NCI-H774 (cell line): ENCODE results near the gene RAD51B.
"Not testable (repeated sequence)": the region's sequence is repeated elsewhere in the genome, so short reads cannot be mapped to it uniquely, and the experiment has no call there.

Experiments used
- DNase-seq: peaks from one replicate; lab custom pipeline; 2025; lab: John Stamatoyannopoulos, UW

Gene RAD51B

GRCh38 chr14:67984274-67984673 is 164.7 kb downstream of the RAD51B start:
- no peak for DNase-seq

- no peak for DNase-seq
These were observed 166.7 kb downstream of the RAD51B start for GRCh38 chr14:67986131-67986841.

- DNase-seq, result no peak
These were observed 168.0 kb downstream of the RAD51B start for GRCh38 chr14:67987606-67988005.

- DNase-seq, result not testable (repeated sequence)
These were observed 168.6 kb downstream of the RAD51B start for GRCh38 chr14:67988210-67988609.

GRCh38 chr14:67990576-67990975 is 171.0 kb downstream of the RAD51B start:
- DNase-seq, result no peak

GRCh38 chr14:67994531-67994930 is 175.0 kb downstream of the RAD51B start:
- no peak for DNase-seq

GRCh38 chr14:67996235-67996634 is 176.7 kb downstream of the RAD51B start:
- no peak for DNase-seq

GRCh38 chr14:67998834-67999233 is 179.3 kb downstream of the RAD51B start:
- DNase-seq, result no peak

GRCh38 chr14:67999290-67999689 is 179.7 kb downstream of the RAD51B start:
- no peak for DNase-seq

- DNase-seq, result no peak
These were observed 180.3 kb downstream of the RAD51B start for GRCh38 chr14:67999705-68000384.

GRCh38 chr14:68000511-68000910 is 180.9 kb downstream of the RAD51B start:
- no peak for DNase-seq

GRCh38 chr14:68008491-68008890 is 188.9 kb downstream of the RAD51B start:
- DNase-seq, result no peak

GRCh38 chr14:68011406-68012028 is 191.9 kb downstream of the RAD51B start:
- no peak for DNase-seq

GRCh38 chr14:68012871-68013270 is 193.3 kb downstream of the RAD51B start:
- DNase-seq, result no peak

GRCh38 chr14:68013326-68013725 is 193.7 kb downstream of the RAD51B start:
- DNase-seq, result no peak

- no peak for DNase-seq
These were observed 195.2 kb downstream of the RAD51B start for GRCh38 chr14:68014771-68015170.

GRCh38 chr14:68015356-68016254 is 196.0 kb downstream of the RAD51B start:
- no peak for DNase-seq

- DNase-seq, result no peak
These were observed 196.8 kb downstream of the RAD51B start for GRCh38 chr14:68016255-68016914.

- DNase-seq, result no peak
These were observed 199.0 kb downstream of the RAD51B start for GRCh38 chr14:68018598-68018997.

- no peak for DNase-seq
These were observed 200.9 kb downstream of the RAD51B start for GRCh38 chr14:68020493-68020892.

GRCh38 chr14:68020999-68021663 is 201.6 kb downstream of the RAD51B start:
- DNase-seq, result no peak
